GM23338 (cell line): ENCODE results near the gene CAMK2N2.
A peak's percentile ranks its signal among the peaks of the same experiment; 100 is the strongest.

Experiments
- CTCF ChIP-seq, 2 experiments: fragments of 200-600 bp in 1 of 2; sonication (generic) in 1 of 2; conservative IDR thresholded peaks; 2 replicates each; pipeline versions ENCODE4 v1.5.1 to v1.6.1; 2016 to 2017; ENCODE audit warnings: antibody characterized with exemption in 2 of 2, low read depth in 2 of 2, mild to moderate bottlenecking in 2 of 2, moderate library complexity in 1 of 2
- ETS1 ChIP-seq: IDR thresholded peaks from 2 replicates; pipeline ENCODE4 v1.6.1; 2016; ENCODE audit warnings: antibody characterized with exemption
- EZH2 ChIP-seq: fragments of 200-600 bp; sonication (generic); IDR thresholded peaks from one replicate; pipeline ENCODE4 v1.8.0; 2017; ENCODE audit warnings: antibody characterized with exemption, mild to moderate bottlenecking, low read depth; ENCODE audit not compliant: unreplicated experiment
- EZH2phosphoT487 ChIP-seq: fragments of 200-600 bp; sonication (generic); IDR thresholded peaks from one replicate; pipeline ENCODE4 v1.8.1; 2018; ENCODE audit warnings: antibody characterized with exemption; ENCODE audit not compliant: unreplicated experiment
- JUNB ChIP-seq: IDR thresholded peaks from one replicate; pipeline ENCODE4 v1.6.1; 2016; ENCODE audit warnings: antibody characterized with exemption; ENCODE audit not compliant: unreplicated experiment
- POLR2AphosphoS5 ChIP-seq: IDR thresholded peaks from 2 replicates; pipeline ENCODE4 v1.6.1; 2016; ENCODE audit warnings: antibody characterized with exemption, low read depth
- STAT1 ChIP-seq: IDR thresholded peaks from one replicate; pipeline ENCODE4 v1.6.1; 2016; ENCODE audit warnings: antibody characterized with exemption; ENCODE audit not compliant: unreplicated experiment
- ZNF114 ChIP-seq: fragments of 250-450 bp; sonication (Bioruptor Pico); IDR thresholded peaks from 2 replicates; pipeline ENCODE4 v1.5.0; 2020; ENCODE audit warnings: mild to moderate bottlenecking, moderate library complexity
- TF ChIP-seq, protein P1 (sequence below): IDR thresholded peaks from one replicate; pipeline ENCODE4 v1.6.1; 2018; ENCODE audit warnings: antibody characterized with exemption; ENCODE audit not compliant: unreplicated experiment

DNA sequence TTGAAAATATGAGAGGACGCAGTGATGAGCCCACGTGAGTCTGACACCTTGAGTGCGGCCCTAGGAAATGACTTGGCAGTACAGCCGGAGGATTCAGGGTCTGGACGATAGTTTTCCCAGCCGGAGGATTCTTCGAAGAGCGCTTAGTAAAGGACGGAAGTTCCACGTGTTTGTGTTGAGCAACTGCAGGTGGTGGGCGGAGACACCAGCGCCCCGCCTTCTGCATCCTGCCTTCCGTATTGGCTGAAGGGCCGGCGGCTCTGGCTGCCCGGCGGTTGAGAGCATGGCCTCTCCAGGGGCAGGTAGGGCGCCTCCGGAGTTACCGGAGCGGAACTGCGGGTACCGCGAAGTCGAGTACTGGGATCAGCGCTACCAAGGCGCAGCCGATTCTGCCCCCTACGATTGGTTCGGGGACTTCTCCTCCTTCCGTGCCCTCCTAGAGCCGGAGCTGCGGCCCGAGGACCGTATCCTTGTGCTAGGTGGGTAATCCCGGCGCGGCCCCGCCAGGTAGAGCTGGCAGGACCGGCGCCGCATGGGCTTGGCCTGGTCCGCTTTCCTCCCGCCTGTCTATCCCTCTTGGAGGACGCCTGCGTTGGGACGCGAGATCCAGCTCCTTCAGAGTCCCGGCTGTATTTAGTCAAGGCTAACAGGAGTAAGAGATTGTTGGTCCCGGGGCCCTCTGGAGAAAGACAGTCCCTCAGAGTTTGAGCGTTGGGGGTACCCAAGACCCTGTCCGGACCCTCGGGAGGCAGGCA lies 11.8 kb downstream of the CAMK2N2 start, which contains the start of gene EEF1AKMT4:
- no peak for TF ChIP-seq EZH2phosphoT487
- TF ChIP-seq CTCF (conservative IDR thresholded peaks at IDR 0.05; ENCODE audit: low read depth in 2 of 2), result peak; percentile 38 to 58
- peak; percentile 69; the same call in 1 of the 2 replicates for TF ChIP-seq POLR2AphosphoS5
- no peak for TF ChIP-seq STAT1
- TF ChIP-seq, protein P1, sequence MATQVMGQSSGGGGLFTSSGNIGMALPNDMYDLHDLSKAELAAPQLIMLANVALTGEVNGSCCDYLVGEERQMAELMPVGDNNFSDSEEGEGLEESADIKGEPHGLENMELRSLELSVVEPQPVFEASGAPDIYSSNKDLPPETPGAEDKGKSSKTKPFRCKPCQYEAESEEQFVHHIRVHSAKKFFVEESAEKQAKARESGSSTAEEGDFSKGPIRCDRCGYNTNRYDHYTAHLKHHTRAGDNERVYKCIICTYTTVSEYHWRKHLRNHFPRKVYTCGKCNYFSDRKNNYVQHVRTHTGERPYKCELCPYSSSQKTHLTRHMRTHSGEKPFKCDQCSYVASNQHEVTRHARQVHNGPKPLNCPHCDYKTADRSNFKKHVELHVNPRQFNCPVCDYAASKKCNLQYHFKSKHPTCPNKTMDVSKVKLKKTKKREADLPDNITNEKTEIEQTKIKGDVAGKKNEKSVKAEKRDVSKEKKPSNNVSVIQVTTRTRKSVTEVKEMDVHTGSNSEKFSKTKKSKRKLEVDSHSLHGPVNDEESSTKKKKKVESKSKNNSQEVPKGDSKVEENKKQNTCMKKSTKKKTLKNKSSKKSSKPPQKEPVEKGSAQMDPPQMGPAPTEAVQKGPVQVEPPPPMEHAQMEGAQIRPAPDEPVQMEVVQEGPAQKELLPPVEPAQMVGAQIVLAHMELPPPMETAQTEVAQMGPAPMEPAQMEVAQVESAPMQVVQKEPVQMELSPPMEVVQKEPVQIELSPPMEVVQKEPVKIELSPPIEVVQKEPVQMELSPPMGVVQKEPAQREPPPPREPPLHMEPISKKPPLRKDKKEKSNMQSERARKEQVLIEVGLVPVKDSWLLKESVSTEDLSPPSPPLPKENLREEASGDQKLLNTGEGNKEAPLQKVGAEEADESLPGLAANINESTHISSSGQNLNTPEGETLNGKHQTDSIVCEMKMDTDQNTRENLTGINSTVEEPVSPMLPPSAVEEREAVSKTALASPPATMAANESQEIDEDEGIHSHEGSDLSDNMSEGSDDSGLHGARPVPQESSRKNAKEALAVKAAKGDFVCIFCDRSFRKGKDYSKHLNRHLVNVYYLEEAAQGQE, result no peak
- no peak for TF ChIP-seq JUNB
- peak; percentile 73 for TF ChIP-seq ETS1
- peak; percentile 36 for TF ChIP-seq EZH2
- TF ChIP-seq ZNF114, result no peak
